SJSA1 (cell line): ENCODE data around the gene PRR33. TPM values are rescaled to one million over a fixed set of nuclear protein-coding genes. Genes with fewer than 3 reads are reported as not detected.
"Not testable (repeated sequence)": the region's sequence is repeated elsewhere in the genome, so short reads cannot be mapped to it uniquely, and the experiment has no call there.

Source experiments
- DNase-seq, 2 experiments: peaks; one replicate each; pipeline ENCODE4 v3.0.0-alpha.2; 2015 to 2020; ENCODE audit warnings: low spot score in 2 of 2, low read depth in 1 of 2
- H3K27ac ChIP-seq: fragments of 250-450 bp; sonication (Bioruptor Pico); 2 replicates; pipeline ENCODE4 v1.5.1; 2020; ENCODE audit warnings: mild to moderate bottlenecking, moderate library complexity
- H3K27me3 ChIP-seq: fragments of 250-450 bp; sonication (Bioruptor Pico); replicated peaks from 2 replicates; pipeline ENCODE4 v1.5.1; 2020; ENCODE audit warnings: mild to moderate bottlenecking, moderate library complexity
- H3K36me3 ChIP-seq: fragments of 250-450 bp; sonication (Bioruptor Pico); 2 replicates; pipeline ENCODE4 v1.5.1; 2020; ENCODE audit warnings: mild to moderate bottlenecking
- H3K4me1 ChIP-seq: fragments of 250-450 bp; sonication (Bioruptor Pico); replicated peaks from 2 replicates; pipeline ENCODE4 v1.6.1; 2021; ENCODE audit warnings: mild to moderate bottlenecking
- H3K4me3 ChIP-seq: fragments of 250-450 bp; sonication (Bioruptor Pico); 2 replicates; pipeline ENCODE4 v1.5.1; 2020; ENCODE audit warnings: mild to moderate bottlenecking
- H3K9me3 ChIP-seq: fragments of 250-450 bp; sonication (Bioruptor Pico); replicated peaks from 2 replicates; pipeline ENCODE4 v1.5.1; 2020; ENCODE audit warnings: mild to moderate bottlenecking
- total RNA-seq: library from RNA; depleted of rRNA; stranded (reverse); fragments of >200 nt; shearing (Covaris generic); gene quantifications from 2 replicates; pipeline ENCODE4 v1.2.3, GENCODE V29; 2014

The PRR33 gene
- total RNA-seq, 1 experiment from 2014 or later: not detected

DNA sequence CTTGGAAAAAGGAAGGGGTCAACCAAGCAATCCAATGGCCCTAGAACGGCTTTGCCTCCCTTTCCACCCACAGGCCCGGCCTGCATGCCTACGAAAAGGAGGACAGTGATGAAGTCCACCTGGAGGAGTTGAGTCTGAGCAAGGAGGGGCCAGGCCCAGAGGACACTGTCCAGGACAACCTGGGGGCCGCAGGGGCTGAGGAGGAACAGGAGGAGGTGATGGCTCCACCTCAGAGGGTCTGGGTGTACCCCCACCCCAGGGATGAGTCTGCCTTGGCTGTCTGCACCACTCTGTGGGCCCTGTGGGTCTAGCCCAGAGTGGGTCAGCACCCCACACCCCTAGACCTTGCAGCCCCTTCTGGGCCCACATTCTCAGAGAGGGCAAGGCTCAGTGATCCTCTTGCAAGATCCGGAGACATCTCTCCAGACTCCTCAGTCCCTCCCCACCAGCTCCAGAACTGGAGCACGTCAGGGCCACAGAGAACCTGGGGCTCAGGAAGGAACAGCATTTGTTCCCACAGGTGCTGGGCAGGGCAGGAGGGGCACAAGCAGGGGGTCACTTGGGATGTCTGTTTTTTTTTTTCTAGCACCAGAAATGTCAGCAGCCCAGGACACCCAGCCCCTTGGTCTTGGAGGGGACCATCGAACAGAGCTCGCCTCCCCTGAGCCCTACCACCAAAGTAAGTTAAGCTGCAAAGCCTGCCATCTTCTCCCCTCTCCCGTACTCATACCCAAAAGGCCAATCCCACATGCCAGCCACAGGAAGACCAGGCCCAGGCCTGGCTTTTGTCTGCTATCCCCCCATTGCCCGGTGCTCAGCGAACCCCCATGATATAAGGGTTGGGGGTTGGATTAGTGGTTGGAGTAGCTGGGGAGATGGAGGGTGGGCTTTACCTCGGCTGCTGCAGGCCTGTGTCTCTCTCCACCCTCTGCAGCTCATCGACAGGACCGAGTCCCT is 8.1 kb downstream of the PRR33 start:
- H3K9me3 ChIP-seq: no peaks in the 10 kb centered on the region
- H3K36me3 ChIP-seq: no peaks in the 10 kb centered on the region
- H3K4me1 ChIP-seq: no peaks in the 10 kb centered on the region
- 0 out of 2 replicates have a peak, but pooled peaks cover under 1% of the 10 kb centered on the region for H3K27me3 ChIP-seq
- no peak for DNase-seq
- no peak overlapping the region for H3K4me3 ChIP-seq
- no peak overlapping the region for H3K27ac ChIP-seq

DNA sequence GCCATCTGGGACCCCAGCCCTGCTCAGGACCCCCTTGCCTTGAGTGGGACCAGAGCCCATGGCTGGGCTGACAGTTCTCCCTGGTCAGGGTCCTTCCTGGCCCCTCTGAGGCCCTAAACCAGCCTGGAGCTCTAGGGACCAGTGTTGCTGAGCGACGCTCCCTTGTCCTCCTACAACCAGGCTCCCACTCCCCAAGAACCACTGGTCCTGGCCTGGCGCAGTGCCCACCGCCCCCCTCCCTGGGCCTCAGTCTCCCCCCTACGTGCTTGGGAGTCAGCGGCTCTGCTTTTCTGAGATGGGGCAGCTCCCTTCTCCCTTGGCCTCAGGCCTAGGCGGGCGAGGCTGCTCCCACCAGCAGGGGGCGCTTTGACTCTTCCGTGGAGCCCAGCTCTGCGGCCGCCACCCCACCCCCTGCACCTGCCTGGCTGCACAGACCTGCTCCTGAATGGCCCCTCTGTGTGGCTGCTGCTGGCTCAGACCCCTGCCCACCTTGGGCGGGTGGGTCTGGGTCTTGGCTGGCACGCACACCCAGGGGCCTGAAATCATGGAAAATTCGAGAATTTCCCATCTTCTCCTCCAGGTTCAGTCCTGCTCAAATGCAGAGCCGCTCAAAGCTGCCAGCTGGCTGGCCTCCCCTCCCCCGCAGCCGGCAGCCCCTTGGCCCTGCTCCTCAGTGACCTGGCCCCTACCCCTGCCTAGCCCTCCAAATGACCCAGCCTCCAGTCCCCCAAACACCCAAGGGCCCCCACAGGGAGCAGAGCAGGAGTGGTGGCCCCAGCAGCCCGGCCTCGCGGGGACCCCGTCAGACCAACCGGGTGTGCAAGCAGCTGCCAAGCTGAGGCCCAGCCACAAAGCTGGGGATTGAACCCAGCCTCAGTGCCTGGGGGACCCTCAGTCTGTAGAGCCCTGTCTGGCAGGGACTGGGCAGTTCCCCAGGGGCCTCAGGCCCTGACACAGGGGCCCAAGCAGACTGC is 9.1 kb downstream of the PRR33 start:
- Histone ChIP-seq H3K4me3 (no peak overlapping the region), H3K27ac (no peak overlapping the region), H3K4me1 (no peaks in the 10 kb centered on the region), H3K36me3 (no peaks in the 10 kb centered on the region), H3K9me3 (no peaks in the 10 kb centered on the region), H3K27me3 (no peaks in the 10 kb centered on the region)
- DNase-seq: peak; percentile 71 to 78

- Histone ChIP-seq H3K27ac (no peak overlapping the region), H3K4me1 (0 out of 2 replicates have a peak, but pooled peaks cover 1% of the 10 kb centered on the region), H3K4me3 (no peak overlapping the region), H3K27me3 (no peaks in the 10 kb centered on the region), H3K9me3 (no peaks in the 10 kb centered on the region), H3K36me3 (no peaks in the 10 kb centered on the region)
- DNase-seq: peak in 1 of 2 experiments; percentile 39
These were observed 10.0 kb downstream of the PRR33 start for GRCh38 chr11:1881442-1882264.

DNA sequence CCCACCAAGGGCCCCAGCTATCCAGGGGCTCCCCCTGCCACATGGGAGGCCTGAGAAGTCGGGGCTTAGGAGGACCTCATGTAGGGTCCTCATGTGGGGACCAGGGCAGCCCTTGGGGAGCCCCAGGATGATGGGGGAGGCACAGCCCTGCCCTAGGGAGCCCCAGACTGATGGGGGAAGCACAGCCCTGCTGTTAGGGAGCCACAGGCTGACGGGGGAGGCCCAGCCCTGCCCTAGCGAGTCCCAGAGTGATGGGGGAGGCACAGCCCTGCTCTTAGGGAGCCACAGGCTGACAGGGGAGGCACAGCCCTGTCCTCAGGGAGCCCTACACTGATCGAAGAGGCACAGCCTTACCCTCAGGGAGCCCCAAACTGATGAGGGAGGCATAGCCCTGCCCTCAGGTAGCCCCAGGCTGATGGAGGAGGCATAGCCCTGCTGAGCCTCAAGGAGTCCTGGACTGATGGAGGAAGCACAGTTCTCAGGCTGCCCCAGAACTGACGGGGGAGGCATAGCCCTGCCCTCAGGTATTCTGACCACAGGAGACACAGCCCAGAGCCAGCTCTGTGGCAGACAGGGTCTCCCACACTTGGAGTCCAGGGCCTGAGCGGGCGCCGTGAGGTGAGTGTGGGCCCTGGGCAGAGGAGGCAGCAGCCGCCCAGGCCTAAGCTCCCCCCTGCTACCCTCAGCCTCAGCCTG is 10.8 kb downstream of the PRR33 start:
- H3K27me3 ChIP-seq: no peaks in the 10 kb centered on the region
- no peaks in the 10 kb centered on the region for H3K36me3 ChIP-seq
- H3K27ac ChIP-seq: no peak overlapping the region
- no peaks in the 10 kb centered on the region for H3K9me3 ChIP-seq
- H3K4me1 ChIP-seq: 0 out of 2 replicates have a peak, but pooled peaks cover 3% of the 10 kb centered on the region
- H3K4me3 ChIP-seq: no peak overlapping the region
- no peak for DNase-seq

DNA sequence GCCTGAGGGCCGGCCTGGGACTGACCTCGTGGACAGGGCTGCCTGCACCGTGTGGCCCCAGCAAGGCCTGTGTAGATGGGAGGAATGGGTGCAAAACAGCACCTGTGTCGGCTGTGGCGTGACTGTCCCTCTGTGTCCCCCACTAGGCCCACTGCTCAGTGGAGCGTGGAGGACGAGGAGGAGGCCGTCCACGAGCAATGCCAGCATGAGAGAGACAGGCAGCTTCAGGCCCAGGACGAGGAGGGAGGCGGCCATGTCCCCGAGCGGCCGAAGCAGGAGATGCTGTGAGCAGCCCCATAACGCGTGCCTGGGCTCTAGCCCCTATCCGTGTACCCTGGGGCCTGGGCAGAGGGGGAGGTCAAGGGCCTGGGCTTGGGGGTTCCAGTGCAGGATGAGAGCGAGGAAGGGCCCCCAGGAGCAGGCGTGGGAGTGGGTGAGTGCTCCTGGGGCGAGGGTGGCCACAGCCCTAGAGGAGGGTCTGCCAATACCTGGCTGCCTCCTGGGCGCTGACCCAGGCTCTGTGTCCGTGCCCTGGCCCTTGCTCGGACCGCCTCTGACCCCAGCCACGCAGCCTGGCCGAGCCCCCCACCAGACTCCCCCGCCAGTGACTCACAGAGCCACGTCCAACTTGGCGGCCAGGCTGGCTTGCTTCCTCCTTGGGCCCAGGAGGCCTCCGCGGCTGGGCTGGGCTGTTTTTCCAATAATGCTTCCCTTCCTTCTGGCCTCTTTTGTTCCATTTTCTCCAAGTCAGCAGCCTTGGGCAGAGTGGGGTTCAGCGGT is 11.6 kb downstream of the PRR33 start:
- Histone ChIP-seq H3K4me3 (no peak overlapping the region), H3K36me3 (no peaks in the 10 kb centered on the region), H3K27me3 (no peaks in the 10 kb centered on the region), H3K9me3 (no peaks in the 10 kb centered on the region), H3K27ac (no peak overlapping the region), H3K4me1 (0 out of 2 replicates have a peak, but pooled peaks cover 3% of the 10 kb centered on the region)
- no peak for DNase-seq

DNA sequence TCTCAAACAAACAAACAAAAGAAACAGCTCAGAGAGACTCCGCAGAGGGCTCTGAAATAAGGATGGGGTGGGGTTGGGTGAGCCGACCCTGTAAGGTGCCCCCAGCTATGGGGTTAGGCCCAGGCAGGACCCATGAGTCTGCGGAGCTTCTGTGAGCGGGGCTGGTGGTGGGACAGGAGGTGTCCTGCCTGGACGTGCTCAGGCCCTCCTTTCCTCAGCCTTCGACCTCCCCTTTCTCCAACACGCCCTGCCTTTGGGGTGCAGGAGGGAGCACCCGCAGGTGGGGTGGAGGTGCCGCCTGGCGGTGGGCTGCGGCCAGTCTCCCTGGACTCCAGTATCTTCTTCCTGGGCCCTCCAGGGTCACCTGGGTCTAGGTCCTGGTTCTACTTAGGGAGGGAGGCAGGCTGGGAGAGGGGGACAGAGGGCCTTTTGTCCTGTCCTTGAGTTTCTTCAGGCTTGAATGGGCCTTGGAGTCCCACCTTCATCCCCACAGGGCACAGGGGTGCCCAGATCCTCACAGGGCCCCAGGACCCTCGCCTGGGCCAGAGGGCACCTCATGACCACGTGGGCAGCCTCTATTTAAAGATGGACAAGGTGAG is 12.3 kb downstream of the PRR33 start:
- H3K27ac ChIP-seq: no peak overlapping the region
- H3K27me3 ChIP-seq: no peaks in the 10 kb centered on the region
- no peak for DNase-seq
- H3K4me1 ChIP-seq: 0 out of 2 replicates have a peak, but pooled peaks cover 3% of the 10 kb centered on the region
- no peak overlapping the region for H3K4me3 ChIP-seq
- H3K36me3 ChIP-seq: no peaks in the 10 kb centered on the region
- no peaks in the 10 kb centered on the region for H3K9me3 ChIP-seq

- Histone ChIP-seq H3K27me3 (no peaks in the 10 kb centered on the region), H3K27ac (no peak overlapping the region), H3K4me1 (0 out of 2 replicates have a peak, but pooled peaks cover 3% of the 10 kb centered on the region), H3K9me3 (no peaks in the 10 kb centered on the region), H3K4me3 (no peak overlapping the region), H3K36me3 (no peaks in the 10 kb centered on the region)
- DNase-seq: no peak
These were observed 13.3 kb downstream of the PRR33 start for GRCh38 chr11:1878137-1879031.

GRCh38 chr11:1877211-1878136 is 14.2 kb downstream of the PRR33 start:
- no peak overlapping the region for H3K27ac ChIP-seq
- H3K27me3 ChIP-seq: no peaks in the 10 kb centered on the region
- DNase-seq: no peak
- no peaks in the 10 kb centered on the region for H3K9me3 ChIP-seq
- 0 out of 2 replicates have a peak, but pooled peaks cover 3% of the 10 kb centered on the region for H3K4me1 ChIP-seq
- no peaks in the 10 kb centered on the region for H3K36me3 ChIP-seq
- H3K4me3 ChIP-seq: no peak overlapping the region

GRCh38 chr11:1876361-1877063 is 15.2 kb downstream of the PRR33 start:
- DNase-seq: no peak
- Histone ChIP-seq H3K36me3 (no peaks in the 10 kb centered on the region), H3K27ac (no peak overlapping the region), H3K9me3 (no peaks in the 10 kb centered on the region), H3K27me3 (no peaks in the 10 kb centered on the region), H3K4me1 (0 out of 2 replicates have a peak, but pooled peaks cover 3% of the 10 kb centered on the region), H3K4me3 (no peak overlapping the region)

- not testable (repeated sequence) for H3K4me3 ChIP-seq, H3K36me3 ChIP-seq, H3K27me3 ChIP-seq, DNase-seq, H3K27ac ChIP-seq, H3K9me3 ChIP-seq, H3K4me1 ChIP-seq
These were observed 15.8 kb downstream of the PRR33 start for GRCh38 chr11:1875851-1876301.
